GM18498 (cell line): ENCODE measurements around the gene ELOVL3.
"Not testable (repeated sequence)": the region's sequence is repeated elsewhere in the genome, so short reads cannot be mapped to it uniquely, and the experiment has no call there.

Source experiments
- ATAC-seq: cut with Tn5 transposase; IDR thresholded peaks from one replicate; pipeline ENCODE4 v1.9.1; 2021; ENCODE audit warnings: mild to moderate bottlenecking, moderate library complexity; ENCODE audit not compliant: unreplicated experiment

ELOVL3 gene

DNA sequence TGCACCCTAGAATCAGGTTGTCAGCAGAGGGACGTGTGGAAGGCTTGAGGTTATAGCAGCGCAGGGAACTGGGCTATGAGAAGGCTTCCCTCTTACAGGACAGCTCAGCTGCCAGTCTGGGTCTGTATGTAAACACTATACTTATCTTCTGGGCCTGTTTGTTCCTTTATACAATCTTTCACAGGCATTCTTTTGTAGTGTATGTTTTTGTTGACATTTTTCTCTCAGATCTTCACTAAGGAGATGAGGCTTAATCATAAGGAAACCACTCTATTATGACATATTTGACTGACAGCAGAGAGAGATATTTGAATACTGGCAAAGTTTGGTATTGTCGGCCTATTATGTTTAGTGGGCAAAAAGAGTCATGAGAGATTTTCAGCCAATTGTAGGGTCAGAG lies 20.2 kb downstream of the ELOVL3 start:
- ATAC-seq = no peak

DNA sequence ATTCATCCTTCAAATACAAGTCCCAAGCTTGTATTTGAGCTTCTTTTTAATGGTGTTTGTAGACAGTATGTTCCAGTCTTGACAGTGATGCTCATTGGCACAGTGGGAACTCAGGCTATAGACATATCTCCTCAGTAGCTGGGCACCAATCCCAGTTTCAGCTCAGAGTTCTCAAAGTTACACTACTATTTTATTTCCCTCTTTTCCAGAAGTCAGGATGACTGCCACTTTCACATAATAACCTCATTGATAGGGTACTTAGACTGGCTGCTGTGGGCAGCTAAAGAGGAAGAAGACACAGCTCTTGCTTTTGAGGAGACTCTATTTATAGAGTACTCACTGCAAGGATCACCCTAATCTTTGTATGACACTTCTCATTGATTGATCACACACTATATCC lies 21.6 kb downstream of the ELOVL3 start:
- ATAC-seq = no peak

DNA sequence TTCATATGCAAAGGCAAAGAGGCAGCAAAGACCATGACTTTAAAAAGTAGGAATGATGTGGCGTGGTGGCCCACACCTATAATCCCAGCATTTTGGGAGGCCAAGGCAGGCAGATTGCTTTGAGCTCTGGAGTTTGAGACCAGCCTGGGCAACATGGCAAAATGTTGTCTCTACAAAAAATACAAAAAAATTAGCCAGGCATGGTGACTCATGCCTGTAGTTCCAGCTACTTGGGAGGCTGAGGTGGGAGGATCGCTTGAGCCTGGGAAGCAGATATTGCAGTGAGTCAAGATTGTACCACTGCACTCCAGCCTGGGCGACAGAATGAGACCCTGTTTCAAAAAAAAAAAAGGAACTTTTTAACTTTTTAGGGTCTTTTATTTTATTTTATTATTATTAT lies 26.4 kb downstream of the ELOVL3 start:
- ATAC-seq = not testable (repeated sequence)

DNA sequence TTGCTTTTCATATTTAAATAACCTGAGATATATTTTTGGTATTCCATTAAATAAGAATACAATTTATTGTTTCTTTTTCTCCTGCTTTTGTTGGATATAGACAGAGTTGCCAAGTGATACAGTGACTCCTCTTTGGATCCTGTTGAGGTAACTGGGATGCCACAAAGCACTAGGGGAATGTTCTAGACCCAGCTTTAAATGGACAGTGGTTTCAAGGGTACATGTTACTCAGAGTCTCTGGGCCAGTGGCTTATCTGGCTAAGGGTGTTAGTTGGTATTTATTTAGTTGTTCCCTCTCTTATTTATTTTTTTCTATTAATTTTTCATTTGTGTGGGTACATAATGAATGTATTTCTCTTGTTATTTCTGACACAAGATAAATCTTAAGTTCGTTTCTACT lies 28.3 kb downstream of the ELOVL3 start:
- no peak for ATAC-seq

DNA sequence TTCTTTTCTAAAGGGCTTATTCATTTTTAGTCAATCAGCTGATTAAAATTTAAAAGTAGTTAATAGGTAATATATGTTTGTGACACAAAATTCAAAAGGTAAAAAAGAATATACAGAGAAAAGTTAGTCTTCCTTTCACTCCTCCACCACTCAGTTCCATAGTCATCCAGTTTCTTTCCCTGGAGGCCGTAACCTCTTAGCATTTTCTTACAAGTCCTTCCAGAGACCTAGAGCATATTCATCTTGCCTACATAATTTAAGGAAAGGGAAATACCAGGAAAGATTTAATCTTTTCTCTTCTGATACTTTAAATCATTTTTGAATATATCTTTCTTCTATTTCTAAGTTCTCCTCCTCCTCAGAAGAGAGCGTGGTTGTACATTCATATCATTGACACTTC lies 29.3 kb downstream of the ELOVL3 start:
- ATAC-seq = no peak

DNA sequence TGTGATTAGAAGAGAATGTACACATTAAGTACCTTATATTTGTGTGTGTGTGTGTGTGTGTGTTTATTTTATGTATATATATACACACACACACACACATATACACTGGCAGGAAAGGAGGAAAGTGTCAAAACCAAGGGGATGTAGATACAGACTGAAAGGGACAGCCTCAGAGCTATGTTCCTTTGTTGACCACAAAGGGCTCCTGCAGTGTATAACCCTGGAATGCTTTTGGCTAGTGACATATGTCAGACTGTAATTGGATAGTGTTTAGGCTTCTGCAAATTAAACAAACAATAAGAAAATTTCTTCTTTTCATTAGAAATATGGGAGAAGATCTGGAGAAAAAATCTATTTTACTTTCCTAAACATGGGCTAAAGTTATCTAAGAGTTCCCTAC lies 35.1 kb downstream of the ELOVL3 start:
- ATAC-seq = no peak

DNA sequence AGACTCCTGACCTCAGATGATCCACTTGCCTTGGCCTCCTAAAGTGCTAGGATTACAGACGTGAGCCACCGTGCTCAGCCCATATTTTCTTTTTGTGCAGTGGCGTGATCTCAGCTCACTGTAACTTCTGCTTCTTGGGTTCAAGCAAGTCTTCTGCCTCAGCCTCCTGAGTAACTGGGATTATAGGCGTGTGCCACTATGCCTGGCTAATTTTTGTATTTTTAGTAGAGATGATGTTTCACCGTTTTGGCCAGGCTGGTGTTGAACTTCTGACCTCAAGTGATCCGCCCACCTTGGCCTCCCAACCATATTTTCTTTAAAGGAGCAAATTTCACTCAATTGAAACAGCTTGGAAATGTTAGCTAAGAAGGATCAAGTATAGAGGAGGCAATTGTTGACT lies 35.7 kb downstream of the ELOVL3 start:
- no peak for ATAC-seq

DNA sequence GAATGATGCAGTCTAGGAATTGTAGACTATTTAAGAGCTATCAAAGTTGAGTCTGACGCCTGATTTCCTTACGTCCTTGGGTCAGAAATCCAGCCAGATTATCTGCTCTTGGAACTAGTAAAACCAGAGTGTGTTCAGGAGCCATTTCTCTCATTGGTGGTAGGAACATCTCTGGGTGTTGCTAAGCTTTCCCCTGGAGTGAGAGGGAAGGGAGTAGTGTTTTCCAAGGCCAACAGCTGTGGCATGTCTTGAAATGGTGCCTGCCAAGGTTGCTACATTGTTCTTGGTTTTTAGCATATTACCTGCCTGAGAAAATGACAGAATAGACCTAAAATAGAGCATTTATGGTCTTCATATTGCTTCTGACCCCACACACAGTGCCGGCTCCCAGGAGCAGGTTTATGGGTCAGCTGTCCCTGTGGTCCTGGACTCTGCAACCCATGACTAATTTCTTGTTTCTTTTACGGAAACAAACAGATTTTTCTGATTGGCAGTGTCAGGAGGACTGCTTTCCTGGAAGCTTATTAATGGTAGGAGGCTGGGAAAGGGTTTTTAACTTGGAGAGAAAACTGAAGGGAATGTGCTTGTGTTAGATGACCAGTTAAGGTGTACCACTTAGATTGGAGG lies 36.8 kb downstream of the ELOVL3 start:
- ATAC-seq = no peak

DNA sequence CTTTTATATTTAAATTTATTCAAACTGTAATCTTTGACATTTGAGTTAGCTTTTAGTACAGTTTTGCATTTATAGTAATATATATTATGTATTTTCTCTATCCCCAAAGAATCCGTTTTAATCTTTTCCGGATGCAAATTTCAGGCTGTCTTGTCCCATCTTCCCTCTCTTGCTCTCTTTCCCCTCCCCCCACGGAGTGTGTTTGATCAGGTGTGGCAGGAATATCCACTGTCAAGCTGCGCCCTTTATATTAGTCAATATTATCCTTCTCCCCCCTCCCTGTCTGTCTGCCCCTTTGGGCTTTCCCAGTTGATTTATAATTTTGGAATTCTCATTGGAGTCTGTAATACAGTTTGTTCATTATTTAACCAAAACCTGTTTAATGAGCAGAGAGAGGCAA lies 38.3 kb downstream of the ELOVL3 start:
- ATAC-seq = no peak

DNA sequence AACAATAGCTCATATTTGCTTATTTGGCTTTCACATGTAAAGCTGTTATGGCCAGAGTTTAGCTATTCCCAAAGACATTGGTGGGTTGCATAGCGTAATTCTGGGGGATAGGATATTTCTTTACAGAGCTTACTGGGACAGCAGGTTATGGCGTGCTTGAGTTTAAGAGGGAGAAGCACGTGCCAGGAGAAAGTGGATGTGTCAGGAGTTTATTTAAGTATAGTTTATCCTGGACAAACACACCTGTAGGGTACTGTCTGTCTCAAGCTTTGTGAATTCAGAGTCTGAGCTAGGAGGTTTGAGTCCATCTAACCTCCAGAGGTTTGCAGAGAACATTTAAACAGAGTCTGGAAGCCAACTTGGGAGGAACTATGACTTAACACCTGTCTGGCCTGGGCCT lies 40.6 kb downstream of the ELOVL3 start:
- no peak for ATAC-seq

DNA sequence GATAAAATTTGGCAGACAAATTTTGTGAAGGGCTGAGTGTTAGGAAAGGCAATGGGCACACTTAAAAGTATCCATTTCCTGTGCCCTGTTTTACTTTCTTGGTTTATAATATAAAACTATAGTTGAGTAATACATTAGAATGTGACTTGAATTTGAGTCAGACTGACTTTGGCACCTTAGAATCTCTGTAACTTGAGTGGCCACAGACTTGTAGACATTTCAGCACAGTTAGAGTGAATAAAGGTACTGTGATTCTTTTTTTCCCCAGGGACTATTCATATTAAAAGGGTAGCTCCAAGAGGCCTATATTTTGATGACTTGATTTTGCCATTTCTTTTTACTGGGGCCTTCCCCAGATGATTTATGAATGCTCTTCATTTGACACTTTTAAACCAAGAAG lies 41.6 kb downstream of the ELOVL3 start:
- no peak for ATAC-seq

DNA sequence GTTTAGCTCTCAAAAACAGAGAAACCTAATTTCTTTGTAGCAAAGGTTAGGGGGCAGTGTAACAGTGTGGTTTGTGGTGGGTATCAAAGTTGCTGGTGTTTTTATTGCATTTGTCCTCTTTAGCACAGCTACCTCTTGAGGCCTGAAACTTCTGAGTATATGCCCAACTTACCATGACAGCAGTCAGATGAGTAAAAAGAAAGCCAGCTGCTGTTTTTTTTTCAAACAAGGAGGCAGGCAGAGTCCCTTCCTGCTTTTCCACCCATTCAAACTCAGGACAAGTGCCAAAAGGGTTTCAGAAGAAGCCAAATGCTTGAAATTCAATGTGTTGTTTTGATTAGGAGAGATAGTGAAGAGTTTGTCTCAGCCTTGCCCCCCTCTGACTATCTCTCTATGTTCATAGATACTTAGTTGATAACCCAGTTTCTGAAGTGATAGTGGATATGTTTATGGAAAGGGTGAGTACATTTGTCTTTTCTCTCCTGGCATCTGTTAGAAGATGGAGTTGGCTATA lies 42.3 kb downstream of the ELOVL3 start:
- ATAC-seq = no peak

DNA sequence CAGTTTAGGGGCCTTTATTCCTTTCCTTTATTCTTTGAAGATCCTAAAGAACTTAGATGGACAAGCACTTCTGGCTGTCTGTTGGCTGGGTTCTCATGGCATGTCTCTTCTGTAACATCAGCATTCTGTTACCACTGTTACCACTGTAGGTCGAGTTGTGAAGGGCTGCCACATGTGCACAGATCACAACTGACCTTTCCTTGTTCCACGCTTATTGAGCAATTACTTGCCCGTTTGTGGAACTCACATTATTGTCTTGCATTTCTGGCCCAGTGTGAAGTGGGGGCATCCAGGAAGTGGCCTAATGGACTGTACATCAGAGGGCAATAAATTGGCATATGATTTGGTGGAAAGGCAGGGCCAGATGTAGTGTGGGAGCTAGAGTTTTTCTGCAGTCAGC lies 42.9 kb downstream of the ELOVL3 start:
- ATAC-seq = no peak

DNA sequence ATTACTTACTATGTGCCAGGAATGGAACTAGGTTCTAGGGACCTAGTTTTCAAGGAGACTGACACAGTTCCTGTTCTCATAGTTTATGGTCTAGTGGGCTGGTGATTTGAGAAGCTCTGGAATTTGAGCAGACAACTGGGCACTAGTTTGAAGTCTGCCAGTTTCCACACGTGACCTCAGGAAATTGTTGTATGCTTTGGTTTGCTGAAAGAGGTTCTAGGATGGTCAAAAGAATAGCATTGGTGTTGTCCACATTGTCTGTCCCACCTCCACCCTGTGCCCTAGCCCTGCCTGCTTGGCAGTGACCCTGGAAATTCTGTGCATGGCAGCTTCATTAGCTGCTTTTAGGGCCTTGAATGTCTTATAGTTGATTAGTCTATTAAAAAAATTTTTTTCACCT lies 48.0 kb downstream of the ELOVL3 start:
- ATAC-seq = no peak

DNA sequence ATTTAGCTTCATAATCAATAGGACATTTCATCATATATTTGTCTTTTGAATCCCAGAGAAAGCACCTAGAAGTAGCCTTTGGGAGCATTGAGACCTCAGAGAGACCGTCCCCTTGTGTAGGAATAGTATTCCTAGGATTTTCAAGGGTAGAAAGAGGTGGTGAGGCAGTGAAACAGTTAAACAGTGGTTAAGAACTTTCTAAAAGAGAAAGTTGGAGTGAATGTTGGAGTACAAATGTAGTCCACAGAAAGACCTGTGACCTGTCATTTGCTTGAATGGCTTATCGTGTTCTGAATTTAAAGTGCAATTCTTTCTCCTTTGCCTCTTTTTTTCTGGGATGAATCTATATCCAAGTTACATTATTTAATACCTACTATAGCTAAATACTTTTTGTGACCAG lies 49.2 kb downstream of the ELOVL3 start:
- ATAC-seq = no peak

DNA sequence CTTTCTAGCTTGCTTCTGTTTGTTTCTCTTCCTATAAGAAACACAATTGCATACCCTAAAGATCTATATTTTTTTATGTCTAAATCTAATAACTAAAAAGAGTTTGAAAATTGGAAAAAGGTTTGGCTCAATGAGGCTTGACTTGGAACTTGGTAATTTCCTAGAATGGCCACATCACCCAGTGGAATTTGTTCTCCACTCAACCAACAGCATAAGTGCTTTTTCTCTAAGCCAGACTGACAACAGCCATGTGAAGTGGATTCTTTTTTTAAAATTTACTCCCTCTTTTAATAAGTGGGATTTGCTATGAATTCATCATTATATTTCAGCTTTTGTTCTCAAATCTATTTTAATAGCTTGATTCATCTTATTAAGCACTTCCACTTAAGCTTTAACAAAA lies 53.0 kb downstream of the ELOVL3 start:
- no peak for ATAC-seq
